ENCODE data around the gene MACROD2. TPM values are rescaled to one million over a fixed set of nuclear protein-coding genes. Genes with fewer than 3 reads are reported as not detected.

MACROD2 gene
- total RNA-seq, 4 donors from 2014 or later = 4.6 to 33.0 (median 8.3) TPM

GRCh38 chr20:16040742-16041141 is 2045.4 kb downstream of the MACROD2 start:
- intact Hi-C loops (cut with DNase I; ENCODE audit: low total_unique reads) = no loop called here
- in situ Hi-C loops (cut with MboI; ENCODE audit: low pct_ligation_motif_present in 1 of 4, low pct_unique_long_range_greater_than_20kb in 1 of 4, low sequenced_read_pairs in 3 of 4) = loop anchor here in 1 of 4 donors (25.0 kb wide), 1 partner anchor 103 kb away; no protein-coding TSS in a partner anchor
- H3K4me1 ChIP-seq = no peaks in the 10 kb centered on the region
- no peak overlapping the region for H3K27ac ChIP-seq
- no peak for TF ChIP-seq EP300 (IDR thresholded peaks at IDR 0.05; ENCODE audit: low read depth)
- TF ChIP-seq, protein P1, sequence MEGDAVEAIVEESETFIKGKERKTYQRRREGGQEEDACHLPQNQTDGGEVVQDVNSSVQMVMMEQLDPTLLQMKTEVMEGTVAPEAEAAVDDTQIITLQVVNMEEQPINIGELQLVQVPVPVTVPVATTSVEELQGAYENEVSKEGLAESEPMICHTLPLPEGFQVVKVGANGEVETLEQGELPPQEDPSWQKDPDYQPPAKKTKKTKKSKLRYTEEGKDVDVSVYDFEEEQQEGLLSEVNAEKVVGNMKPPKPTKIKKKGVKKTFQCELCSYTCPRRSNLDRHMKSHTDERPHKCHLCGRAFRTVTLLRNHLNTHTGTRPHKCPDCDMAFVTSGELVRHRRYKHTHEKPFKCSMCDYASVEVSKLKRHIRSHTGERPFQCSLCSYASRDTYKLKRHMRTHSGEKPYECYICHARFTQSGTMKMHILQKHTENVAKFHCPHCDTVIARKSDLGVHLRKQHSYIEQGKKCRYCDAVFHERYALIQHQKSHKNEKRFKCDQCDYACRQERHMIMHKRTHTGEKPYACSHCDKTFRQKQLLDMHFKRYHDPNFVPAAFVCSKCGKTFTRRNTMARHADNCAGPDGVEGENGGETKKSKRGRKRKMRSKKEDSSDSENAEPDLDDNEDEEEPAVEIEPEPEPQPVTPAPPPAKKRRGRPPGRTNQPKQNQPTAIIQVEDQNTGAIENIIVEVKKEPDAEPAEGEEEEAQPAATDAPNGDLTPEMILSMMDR (IDR thresholded peaks at IDR 0.05) = no peak
- TF ChIP-seq POLR2A (IDR thresholded peaks at IDR 0.05) = no peak
- no peak for TF ChIP-seq POLR2AphosphoS5 (IDR thresholded peaks at IDR 0.05)
- DNase-seq = no peak
- H3K9me3 ChIP-seq = no peaks in the 10 kb centered on the region
- H3K36me3 ChIP-seq = no peaks in the 10 kb centered on the region
- no peak overlapping the region for H3K4me3 ChIP-seq
- no peaks in the 10 kb centered on the region for H3K27me3 ChIP-seq

GRCh38 chr20:16042731-16043130 is 2047.4 kb downstream of the MACROD2 start:
- TF ChIP-seq EP300 (IDR thresholded peaks at IDR 0.05; ENCODE audit: low read depth) = no peak
- TF ChIP-seq, protein P1 (IDR thresholded peaks at IDR 0.05) = no peak
- 63 to 83% methylated on average over 1 of the region's 1 CpG for WGBS, 2 donors (ENCODE audit: low coverage in 1 of 2)
- intact Hi-C loops (cut with DNase I; ENCODE audit: low total_unique reads) (no loop called here), in situ Hi-C loops (cut with MboI; ENCODE audit: low pct_ligation_motif_present in 1 of 4, low pct_unique_long_range_greater_than_20kb in 1 of 4, low sequenced_read_pairs in 3 of 4) (loop anchor here in 1 of 4 donors (25.0 kb wide), 1 partner anchor 105 kb away; no protein-coding TSS in a partner anchor)
- Histone ChIP-seq H3K27ac (no peak overlapping the region), H3K4me3 (no peak overlapping the region), H3K27me3 (no peaks in the 10 kb centered on the region), H3K36me3 (no peaks in the 10 kb centered on the region), H3K4me1 (no peaks in the 10 kb centered on the region), H3K9me3 (no peaks in the 10 kb centered on the region)
- no peak for DNase-seq

DNA sequence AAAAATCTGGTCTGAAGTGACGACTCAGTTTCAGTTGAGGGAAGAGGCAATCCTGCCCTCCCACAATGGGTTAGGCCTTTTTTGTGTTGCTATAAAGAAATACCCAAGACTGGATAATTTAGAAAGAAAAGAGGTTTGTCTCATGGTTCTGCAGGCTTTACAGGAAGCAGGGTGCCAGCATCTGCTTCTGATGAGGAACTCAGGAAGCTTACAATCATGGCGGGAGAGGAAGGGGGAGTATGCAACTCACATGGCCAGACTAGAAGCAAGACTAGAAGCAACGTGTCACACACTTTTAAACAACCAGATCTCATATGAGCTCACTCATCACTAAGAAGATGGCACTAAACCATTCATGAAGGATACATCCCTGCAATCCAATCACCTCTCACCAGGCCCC is 2048.6 kb downstream of the MACROD2 start:
- H3K27me3 ChIP-seq = no peaks in the 10 kb centered on the region
- no peaks in the 10 kb centered on the region for H3K36me3 ChIP-seq
- no peaks in the 10 kb centered on the region for H3K4me1 ChIP-seq
- 59 to 69% methylated on average over 3 of the region's 3 CpGs for WGBS, 2 donors (ENCODE audit: low coverage in 1 of 2)
- H3K9me3 ChIP-seq = no peaks in the 10 kb centered on the region
- no peak overlapping the region for H3K4me3 ChIP-seq
- TF ChIP-seq POLR2AphosphoS5 (IDR thresholded peaks at IDR 0.05) = no peak
- TF ChIP-seq, protein P1 (IDR thresholded peaks at IDR 0.05) = no peak
- no peak for TF ChIP-seq EP300 (IDR thresholded peaks at IDR 0.05; ENCODE audit: low read depth)
- no peak for TF ChIP-seq POLR2A (IDR thresholded peaks at IDR 0.05)
- no peak for DNase-seq
- no peak overlapping the region for H3K27ac ChIP-seq
- intact Hi-C loops (cut with DNase I; ENCODE audit: low total_unique reads) = no loop called here
- in situ Hi-C loops (cut with MboI; ENCODE audit: low pct_ligation_motif_present in 1 of 4, low pct_unique_long_range_greater_than_20kb in 1 of 4, low sequenced_read_pairs in 3 of 4) = loop anchor here in 1 of 4 donors (25.0 kb wide), 1 partner anchor 107 kb away; no protein-coding TSS in a partner anchor

- in situ Hi-C loops (cut with MboI; ENCODE audit: low pct_ligation_motif_present in 1 of 4, low pct_unique_long_range_greater_than_20kb in 1 of 4, low sequenced_read_pairs in 3 of 4) = loop anchor here in 1 of 4 donors (25.0 kb wide), 1 partner anchor 112 kb away; no protein-coding TSS in a partner anchor
- TF ChIP-seq POLR2A (IDR thresholded peaks at IDR 0.05) = no peak
- TF ChIP-seq POLR2AphosphoS5 (IDR thresholded peaks at IDR 0.05) = no peak
- TF ChIP-seq, protein P1 (IDR thresholded peaks at IDR 0.05) = no peak
- TF ChIP-seq EP300 (IDR thresholded peaks at IDR 0.05; ENCODE audit: low read depth) = no peak
- Histone ChIP-seq H3K4me1 (no peaks in the 10 kb centered on the region), H3K27me3 (no peaks in the 10 kb centered on the region), H3K9me3 (no peaks in the 10 kb centered on the region), H3K4me3 (no peak overlapping the region), H3K27ac (no peak overlapping the region), H3K36me3 (no peaks in the 10 kb centered on the region)
- intact Hi-C loops (cut with DNase I; ENCODE audit: low total_unique reads) = loop anchor here (5.0 kb wide), 1 partner anchor 867 kb away; no protein-coding TSS in a partner anchor
- WGBS, 2 donors (ENCODE audit: low coverage in 1 of 2) = 89 to 100% methylated on average over 1 of the region's 1 CpG
- DNase-seq = no peak
Measured at GRCh38 chr20:16048876-16049275, 2053.6 kb downstream of the MACROD2 start.
